BJ (cell line): ENCODE measurements around the gene RAD51AP1. TPM values are rescaled to one million over a fixed set of nuclear protein-coding genes. Genes with fewer than 3 reads are reported as not detected.
A peak's percentile ranks its signal among the peaks of the same experiment; 100 is the strongest.

Source experiments
- CTCF ChIA-PET: fragments of 350-600 bp; formaldehyde crosslinking; extraction: SDS; loops from one replicate; lab custom pipeline; 2021; ENCODE audit warnings: antibody characterized with exemption, inconsistent platforms; lab: Yijun Ruan, JAX
- POLR2A ChIA-PET: fragments of 300-600 bp; sonication (Branson Sonifier 250); formaldehyde crosslinking; extraction: SDS; loops from one replicate; lab custom pipeline; 2021; ENCODE audit warnings: antibody characterized with exemption; lab: Charles Lee
- DNase-seq: peaks from one replicate; pipeline ENCODE4 v3.0.0-alpha.2; 2011; ENCODE audit warnings: low read depth
- H3K27me3 ChIP-seq: 2 replicates; pipeline ENCODE4 v1.6.0; 2011; ENCODE audit warnings: low read length; ENCODE audit not compliant: control insufficient read depth, insufficient read depth
- H3K36me3 ChIP-seq: 2 replicates; pipeline ENCODE4 v1.5.1; 2011; ENCODE audit warnings: low read length; ENCODE audit not compliant: control insufficient read depth, insufficient read depth
- H3K4me3 ChIP-seq: 2 replicates; pipeline ENCODE4 v1.5.1; 2011; ENCODE audit warnings: low read depth, mild to moderate bottlenecking, control low read depth, low read length
- polyA plus RNA-seq: library from polyadenylated mRNA; depleted of rRNA; stranded (reverse); fragments of >200 nt; gene quantifications from 2 replicates; pipeline ENCODE4 v1.2.3, GENCODE V29; 2011; rRNA removed
- TF ChIP-seq, protein P1 (sequence below): IDR thresholded peaks from 2 replicates; pipeline ENCODE4 v1.5.1; 2011; ENCODE audit warnings: low read depth, mild to moderate bottlenecking, control low read depth, inconsistent platforms, low read length, moderate library complexity; ENCODE audit not compliant: insufficient read depth

RAD51AP1 gene
- polyA plus RNA-seq, 1 experiment: 4.9 TPM

GRCh38 chr12:4603421-4603820, 64.7 kb downstream of the RAD51AP1 start:
- TF ChIP-seq, protein P1, sequence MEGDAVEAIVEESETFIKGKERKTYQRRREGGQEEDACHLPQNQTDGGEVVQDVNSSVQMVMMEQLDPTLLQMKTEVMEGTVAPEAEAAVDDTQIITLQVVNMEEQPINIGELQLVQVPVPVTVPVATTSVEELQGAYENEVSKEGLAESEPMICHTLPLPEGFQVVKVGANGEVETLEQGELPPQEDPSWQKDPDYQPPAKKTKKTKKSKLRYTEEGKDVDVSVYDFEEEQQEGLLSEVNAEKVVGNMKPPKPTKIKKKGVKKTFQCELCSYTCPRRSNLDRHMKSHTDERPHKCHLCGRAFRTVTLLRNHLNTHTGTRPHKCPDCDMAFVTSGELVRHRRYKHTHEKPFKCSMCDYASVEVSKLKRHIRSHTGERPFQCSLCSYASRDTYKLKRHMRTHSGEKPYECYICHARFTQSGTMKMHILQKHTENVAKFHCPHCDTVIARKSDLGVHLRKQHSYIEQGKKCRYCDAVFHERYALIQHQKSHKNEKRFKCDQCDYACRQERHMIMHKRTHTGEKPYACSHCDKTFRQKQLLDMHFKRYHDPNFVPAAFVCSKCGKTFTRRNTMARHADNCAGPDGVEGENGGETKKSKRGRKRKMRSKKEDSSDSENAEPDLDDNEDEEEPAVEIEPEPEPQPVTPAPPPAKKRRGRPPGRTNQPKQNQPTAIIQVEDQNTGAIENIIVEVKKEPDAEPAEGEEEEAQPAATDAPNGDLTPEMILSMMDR: no peak
- DNase-seq: no peak
- CTCF ChIA-PET: interaction anchor here (0.6 to 3.0 kb wide), 4 partner anchors 9 to 647 kb away, joined by 3 to 26 read pairs (median 20); no protein-coding TSS in a partner anchor
- POLR2A ChIA-PET: no interaction called here
- no peaks in the 10 kb centered on the region for H3K36me3 ChIP-seq
- H3K4me3 ChIP-seq: no peak overlapping the region
- H3K27me3 ChIP-seq: no peaks in the 10 kb centered on the region; the same call in 1 of the 2 replicates

GRCh38 chr12:4603946-4604345, 65.3 kb downstream of the RAD51AP1 start:
- Histone ChIP-seq H3K36me3 (no peaks in the 10 kb centered on the region), H3K27me3 (no peaks in the 10 kb centered on the region; the same call in 1 of the 2 replicates), H3K4me3 (no peak overlapping the region)
- DNase-seq: no peak
- CTCF ChIA-PET: interaction anchor here (0.6 to 3.0 kb wide), 13 partner anchors 9 to 646 kb away, joined by 3 to 26 read pairs (median 7); partner anchors contain the start of gene DYRK4
- TF ChIP-seq, protein P1: no peak
- POLR2A ChIA-PET: no interaction called here

DNA sequence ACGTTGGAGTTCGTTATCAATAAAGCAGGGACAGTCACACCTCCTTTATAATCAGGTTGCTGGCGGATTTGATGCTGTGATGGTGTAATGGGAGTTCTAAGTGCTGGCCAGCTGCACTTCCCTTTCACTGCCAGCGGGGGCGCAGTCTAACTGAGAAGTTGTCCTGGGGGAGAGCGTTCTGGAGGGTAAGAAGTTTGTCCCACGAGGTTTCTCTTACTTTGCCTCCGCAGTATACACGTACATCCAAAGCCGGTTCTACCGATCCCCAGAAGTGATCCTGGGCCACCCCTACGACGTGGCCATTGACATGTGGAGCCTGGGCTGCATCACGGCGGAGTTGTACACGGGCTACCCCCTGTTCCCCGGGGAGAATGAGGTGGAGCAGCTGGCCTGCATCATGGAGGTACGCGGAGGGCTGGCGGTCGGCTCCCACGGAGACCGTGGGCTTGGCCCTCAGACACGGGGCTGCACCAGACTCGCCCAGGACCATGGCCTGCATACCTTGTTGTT, 66.0 kb downstream of the RAD51AP1 start:
- ChIA-PET CTCF (interaction anchor here (0.6 to 3.0 kb wide), 15 partner anchors 10 to 542 kb away, joined by 3 to 26 read pairs (median 4); partner anchors contain the start of gene DYRK4), POLR2A (no interaction called here)
- H3K27me3 ChIP-seq: no peaks in the 10 kb centered on the region; the same call in 1 of the 2 replicates
- peak overlapping the region; percentile 82 for H3K4me3 ChIP-seq
- TF ChIP-seq, protein P1: peak; percentile 99
- H3K36me3 ChIP-seq: no peaks in the 10 kb centered on the region
- peak; percentile 44 for DNase-seq

- H3K36me3 ChIP-seq: peaks cover 5% of the 10 kb centered on the region
- TF ChIP-seq, protein P1: no peak
- ChIA-PET CTCF (interaction anchor here (0.6 to 1.0 kb wide), 2 partner anchors 57 to 591 kb away, joined by 3 to 4 read pairs; no protein-coding TSS in a partner anchor), POLR2A (no interaction called here)
- H3K27me3 ChIP-seq: no peaks in the 10 kb centered on the region
- no peak for DNase-seq
- no peak overlapping the region for H3K4me3 ChIP-seq
Observed at GRCh38 chr12:4607056-4607455, 68.4 kb downstream of the RAD51AP1 start.

DNA sequence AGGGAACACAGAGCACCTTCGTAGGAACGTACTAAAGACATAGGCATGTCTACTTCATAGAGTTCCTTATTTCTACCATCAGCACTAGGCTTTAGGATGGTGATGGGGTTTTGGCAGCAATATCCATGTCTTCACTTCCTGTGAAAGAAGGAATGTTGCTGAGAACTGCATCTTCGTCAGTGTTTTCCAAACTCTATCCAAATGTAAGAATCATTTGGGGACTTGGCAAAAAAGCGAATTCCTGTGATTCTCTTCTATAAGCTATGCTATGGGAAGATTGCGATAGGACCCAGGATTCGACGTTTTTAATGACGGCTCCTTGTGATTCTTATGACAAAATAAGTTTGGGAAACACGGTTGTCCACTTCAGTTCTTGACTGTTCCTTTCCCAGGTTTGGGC, 70.4 kb downstream of the RAD51AP1 start:
- POLR2A ChIA-PET: no interaction called here
- CTCF ChIA-PET: interaction anchor here (0.9 kb wide), 1 partner anchor 25 kb away, joined by 3 read pairs; no protein-coding TSS in a partner anchor
- H3K27me3 ChIP-seq: no peaks in the 10 kb centered on the region

More for the DNA sequence above, 70.4 kb downstream of the RAD51AP1 start:
- no peak for DNase-seq
- H3K4me3 ChIP-seq: no peak overlapping the region
- H3K36me3 ChIP-seq: peaks cover 9% of the 10 kb centered on the region
- TF ChIP-seq, protein P1: no peak

Other genes with a start within 250 kb of the RAD51AP1 start
- 6.0 and 15.7 TPM in 2 replicates for gene TIGAR, start 217.7 kb upstream of the RAD51AP1 start, polyA plus RNA-seq
- not detected in 2 replicates for gene FGF23, start 159.2 kb upstream of the RAD51AP1 start, polyA plus RNA-seq
- gene FGF6, start 93.1 kb upstream of the RAD51AP1 start, polyA plus RNA-seq: not detected in 2 replicates
- gene DYRK4, start 23.3 kb downstream of the RAD51AP1 start, polyA plus RNA-seq: 77.5 and 114 TPM in 2 replicates
- 0.98 and 1.1 TPM in 2 replicates for gene AKAP3, start 110.2 kb downstream of the RAD51AP1 start, polyA plus RNA-seq
- gene NDUFA9, start 110.2 kb downstream of the RAD51AP1 start, polyA plus RNA-seq: 76.1 and 111 TPM in 2 replicates
- gene GALNT8, start 181.5 kb downstream of the RAD51AP1 start, polyA plus RNA-seq: 0.02 TPM in 1 of 2 replicates, not detected in the other